Superior temporal gyrus (tissue), 1 donor: ENCODE results near the gene SLC39A3.
A peak's percentile ranks its signal among the peaks of the same experiment; 100 is the strongest.

ENCODE experiments used
- DNase-seq: peaks from one replicate; pipeline ENCODE4 v3.0.0-alpha.2; 2016; ENCODE audit errors: extremely low spot score

The SLC39A3 gene

DNA sequence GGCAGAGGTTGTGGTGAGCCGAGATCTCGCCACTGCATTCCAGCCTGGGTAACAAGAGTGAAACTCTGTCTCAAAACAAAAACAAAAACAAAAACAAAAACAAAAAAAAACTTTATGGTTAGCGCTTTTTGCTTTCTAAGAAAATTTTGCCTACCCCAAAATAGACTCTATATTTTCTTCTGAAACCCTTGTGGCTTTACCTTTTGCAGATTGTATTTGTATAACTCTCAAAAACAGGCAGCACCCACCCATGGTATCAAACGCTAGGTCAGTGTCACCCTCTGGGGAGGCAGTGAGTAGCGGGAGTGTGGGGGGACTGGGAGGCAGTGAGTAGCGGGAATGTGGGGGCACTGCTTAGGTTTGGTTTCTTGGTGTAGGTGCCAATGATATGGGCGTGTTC is 7.5 kb upstream of the SLC39A3 start:
- no peak for DNase-seq

DNA sequence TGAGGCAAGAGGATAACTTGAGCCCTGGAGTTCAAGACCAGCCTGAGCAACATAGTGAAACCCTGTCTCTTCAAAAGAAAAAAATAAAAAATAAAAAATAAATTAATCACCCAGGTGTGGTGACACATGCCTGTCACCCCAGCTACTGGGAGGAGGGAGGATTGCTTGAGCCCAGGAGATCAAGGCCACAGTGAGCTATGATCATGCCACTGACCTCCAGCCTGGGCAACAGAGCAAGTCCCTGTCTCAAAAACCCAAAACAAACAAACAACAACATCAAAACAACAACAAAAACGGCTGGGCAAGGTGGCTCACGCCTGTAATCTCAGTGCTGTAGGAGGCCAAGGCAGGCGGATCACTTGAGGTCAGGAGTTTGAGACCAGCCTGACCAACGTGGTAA is 4.3 kb upstream of the SLC39A3 start:
- no peak for DNase-seq

DNA sequence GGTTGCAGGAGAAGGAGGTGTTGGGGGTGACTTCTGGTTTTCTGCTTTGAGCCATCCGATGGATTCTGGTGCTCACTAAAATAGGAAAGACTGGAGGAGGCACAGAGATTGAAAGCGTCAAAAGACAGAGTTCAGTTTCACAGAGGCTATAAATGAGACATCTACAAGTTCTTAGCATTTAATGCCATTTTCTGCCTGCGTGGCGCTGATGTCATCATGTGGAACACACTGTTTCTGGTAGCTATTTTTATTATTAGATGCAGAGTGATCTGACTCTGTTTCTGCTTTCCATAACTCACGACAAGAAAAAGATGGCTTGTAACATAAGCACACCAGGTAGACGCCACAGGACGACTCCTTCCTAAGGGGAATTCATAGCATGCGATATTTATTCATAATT is 3.3 kb upstream of the SLC39A3 start:
- DNase-seq, result peak; percentile 68

DNA sequence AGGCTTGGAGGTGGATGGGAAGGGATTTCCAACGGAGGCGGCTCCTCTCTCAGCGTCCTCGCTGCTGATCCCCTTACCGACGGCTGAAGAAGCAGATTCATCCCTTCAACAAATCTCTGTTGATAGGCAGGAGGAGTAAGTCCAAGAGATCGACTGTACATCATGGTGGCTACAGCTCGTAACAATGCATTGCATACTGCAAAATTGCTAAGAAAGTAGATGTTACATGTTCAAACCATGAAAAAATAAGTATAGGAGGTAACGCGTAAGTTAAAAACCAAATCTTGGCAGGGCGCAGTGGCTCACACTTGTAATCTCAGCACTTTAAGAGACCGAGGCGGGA is 468 bp upstream of the SLC39A3 start:
- no peak for DNase-seq

GRCh38 chr19:2736550-2737190 is 3.1 kb downstream of the SLC39A3 start:
- DNase-seq, result no peak

GRCh38 chr19:2735374-2735773 is 4.4 kb downstream of the SLC39A3 start:
- DNase-seq, result no peak

DNA sequence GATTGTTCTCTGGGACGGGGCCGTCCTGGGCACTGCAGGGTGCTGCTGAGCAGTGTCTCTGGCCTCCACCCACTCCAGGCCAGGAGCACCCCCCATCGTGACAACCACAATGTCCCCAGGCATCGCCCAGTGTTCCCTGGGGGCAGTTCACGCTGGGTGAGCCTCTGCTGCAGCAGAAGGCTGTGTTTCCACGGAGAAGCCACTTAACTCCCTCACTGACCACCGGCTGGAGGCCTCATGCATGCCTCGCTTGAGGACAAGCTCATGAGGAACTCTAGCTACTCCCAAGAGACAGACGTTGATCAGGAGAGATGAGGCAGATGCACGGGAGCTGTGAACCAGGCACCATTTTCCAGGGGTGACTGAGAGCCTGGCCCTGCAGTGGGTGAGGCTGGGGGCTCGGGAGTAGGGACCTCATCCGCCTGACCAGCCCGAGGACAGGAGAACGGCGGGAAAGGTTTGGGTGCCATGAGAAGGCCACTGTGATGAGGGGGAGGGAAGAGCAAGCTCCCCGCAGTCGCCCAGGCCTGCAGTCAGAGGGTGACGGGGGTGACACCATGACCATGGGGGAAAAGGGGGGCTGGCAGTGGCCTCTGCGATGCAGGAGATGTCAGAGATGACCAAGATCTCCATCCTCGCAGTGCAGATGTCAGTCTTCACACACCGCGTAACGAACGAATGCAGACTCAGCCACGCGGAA is 5.1 kb downstream of the SLC39A3 start:
- no peak for DNase-seq

DNA sequence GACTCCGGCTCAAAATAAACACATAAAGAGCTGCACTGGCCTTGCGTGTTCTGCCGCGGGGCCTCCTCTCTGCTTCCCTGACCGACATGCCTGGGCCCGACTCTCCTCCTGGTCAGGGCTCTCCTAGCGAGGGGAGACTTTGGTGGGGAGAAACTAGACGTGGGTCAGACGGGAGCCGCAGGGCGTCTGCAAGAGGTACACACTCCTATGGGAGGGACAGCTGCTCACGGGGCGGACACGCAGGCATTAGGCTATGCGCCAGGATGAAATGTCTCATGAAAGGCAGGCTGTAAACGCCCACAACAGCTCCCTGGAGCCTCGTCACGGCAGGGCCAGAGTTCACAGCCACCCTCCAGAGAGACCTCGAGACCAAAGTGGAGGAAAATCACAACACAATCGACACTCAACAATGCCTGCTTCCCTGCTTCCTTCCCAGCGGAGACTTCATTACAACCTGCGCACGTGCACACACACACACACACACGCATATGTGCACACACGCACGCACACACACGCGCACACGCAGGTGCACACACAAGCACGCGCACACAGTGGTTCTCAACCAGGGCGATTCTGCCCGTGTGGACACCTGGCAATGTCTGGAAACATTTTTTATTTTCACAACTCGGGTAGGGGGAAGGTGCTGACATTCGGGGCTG is 5.8 kb downstream of the SLC39A3 start:
- no peak for DNase-seq

- DNase-seq, result no peak
These were observed 6.9 kb downstream of the SLC39A3 start for GRCh38 chr19:2732883-2733282.

GRCh38 chr19:2732157-2732725 is 7.6 kb downstream of the SLC39A3 start:
- DNase-seq, result no peak

- DNase-seq, result no peak
These were observed 8.4 kb downstream of the SLC39A3 start for GRCh38 chr19:2731181-2731995.

DNA sequence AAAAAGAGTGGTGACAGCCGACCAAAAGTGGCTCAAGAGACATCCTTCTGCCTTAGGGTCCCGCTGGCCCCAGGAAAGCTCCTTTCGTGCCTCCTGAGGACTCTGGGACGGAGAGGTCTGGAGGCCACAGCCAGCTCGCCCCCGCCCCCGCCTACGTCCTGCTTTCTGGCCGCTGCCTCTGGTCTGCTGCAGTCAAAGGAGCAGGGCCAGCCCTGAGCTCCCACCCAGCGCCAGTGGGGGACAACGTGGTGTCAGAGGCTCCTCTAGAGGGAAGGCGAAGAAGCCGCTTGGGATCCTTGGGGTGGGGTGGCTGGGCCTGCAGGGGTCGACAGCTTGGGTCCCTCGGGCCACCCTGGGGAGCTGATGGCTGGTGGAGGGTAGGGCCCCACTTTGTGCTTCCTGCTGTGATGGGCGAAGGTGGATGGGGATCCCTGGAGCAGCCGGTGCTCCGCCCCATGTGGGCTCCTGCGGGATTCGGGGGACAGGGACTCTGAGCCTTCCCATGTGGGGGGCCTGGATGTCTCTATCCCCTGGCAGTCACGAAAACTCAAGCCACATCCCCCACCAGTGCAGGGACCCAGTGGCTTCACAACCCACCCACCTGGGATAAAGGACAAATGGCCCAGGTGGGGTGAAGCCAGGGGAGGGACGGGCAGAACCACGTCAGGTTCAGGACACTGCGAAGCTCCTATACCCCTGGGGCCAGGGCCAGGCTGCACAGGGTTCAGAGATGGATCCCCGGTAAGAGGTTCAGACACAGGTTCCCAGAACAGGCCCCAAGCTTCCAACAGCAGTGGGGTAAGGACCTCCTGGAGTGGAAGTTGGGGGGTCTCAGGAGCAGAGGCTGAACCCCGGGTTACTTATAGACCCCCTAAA is 9.6 kb downstream of the SLC39A3 start:
- DNase-seq, result no peak

- DNase-seq, result no peak
These were observed 10.9 kb downstream of the SLC39A3 start for GRCh38 chr19:2728783-2729387.

DNA sequence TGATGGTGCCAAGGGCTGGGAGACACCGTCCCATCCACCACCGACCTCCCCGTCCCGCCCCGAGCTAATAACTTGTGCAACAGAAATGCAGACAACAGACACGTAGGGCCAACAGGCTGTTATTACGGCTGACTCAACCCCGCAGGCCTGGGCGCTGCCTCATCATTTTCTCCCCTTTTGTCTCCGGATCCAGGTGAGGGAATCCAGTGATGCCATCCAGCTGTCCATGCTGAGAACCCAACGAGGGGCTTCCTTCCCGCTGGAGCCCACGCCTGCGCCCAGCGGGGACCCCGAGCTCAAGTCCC is 12.2 kb downstream of the SLC39A3 start:
- DNase-seq, result no peak

- DNase-seq, result no peak
These were observed 12.7 kb downstream of the SLC39A3 start for GRCh38 chr19:2726904-2727639.

GRCh38 chr19:2726160-2726855 is 13.5 kb downstream of the SLC39A3 start:
- no peak for DNase-seq

- DNase-seq, result no peak
These were observed 15.7 kb downstream of the SLC39A3 start for GRCh38 chr19:2724148-2724557.

GRCh38 chr19:2723747-2724146 is 16.1 kb downstream of the SLC39A3 start:
- no peak for DNase-seq

DNA sequence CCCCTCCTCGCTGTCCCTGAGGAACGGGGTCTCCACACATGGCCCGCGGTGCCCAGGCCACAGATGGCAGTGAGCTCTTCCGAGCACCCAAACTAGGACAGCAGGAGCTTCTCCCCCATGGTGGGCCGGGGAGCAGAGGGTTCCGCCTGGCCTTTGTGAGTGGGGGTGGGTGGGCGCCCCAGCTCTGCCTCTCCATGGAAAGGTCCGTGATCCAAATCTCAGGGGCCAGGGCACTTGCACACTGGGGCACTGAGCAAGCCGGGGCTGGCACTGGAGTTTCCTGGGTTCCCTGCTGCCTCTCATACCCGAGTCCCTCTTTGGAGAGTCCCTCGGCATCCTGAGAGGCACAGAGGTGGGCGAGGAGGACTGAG is 16.5 kb downstream of the SLC39A3 start:
- DNase-seq, result no peak
